Ovary (tissue), 3 donors: ENCODE results near the gene SOAT1.

Source experiments
- POLR2A ChIP-seq: fragments of 450-650 bp; IDR thresholded peaks from one replicate; pipeline ENCODE4 v1.6.1; 2017; ENCODE audit warnings: antibody characterized with exemption, mild to moderate bottlenecking, moderate library complexity
- TF ChIP-seq, protein P1 (sequence below), 3 donors: fragments of 450-650 bp in 2 of 3; fragments of 200-600 bp in 1 of 3; IDR thresholded peaks; one replicate each; pipeline versions ENCODE4 v1.5.1 to v1.8.0; 2016 to 2022; ENCODE audit warnings: antibody characterized with exemption in 3 of 3, mild to moderate bottlenecking in 1 of 3
- donor health status: DM: no; HTN: no; CAD: no.

DNA sequence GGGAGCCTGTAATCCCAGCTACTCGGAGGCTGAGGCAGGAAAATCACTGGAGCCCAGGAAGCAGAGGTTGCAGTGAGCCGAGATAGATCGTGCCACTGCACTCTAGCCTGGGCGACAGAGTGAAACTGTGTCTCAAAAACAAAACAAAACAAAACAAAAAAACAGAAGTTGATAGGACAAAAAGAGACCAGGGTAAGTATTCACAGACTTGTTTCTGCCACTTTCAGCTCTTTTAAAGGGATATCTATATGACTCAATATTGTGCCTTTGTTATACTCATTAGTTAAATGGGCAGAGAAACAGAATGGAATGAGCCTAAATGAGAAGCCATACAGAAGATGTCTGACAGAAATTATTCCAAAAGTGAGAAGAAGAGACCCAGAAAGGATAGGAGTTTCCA lies 41.0 kb upstream of the SOAT1 start:
- TF ChIP-seq, protein P1, sequence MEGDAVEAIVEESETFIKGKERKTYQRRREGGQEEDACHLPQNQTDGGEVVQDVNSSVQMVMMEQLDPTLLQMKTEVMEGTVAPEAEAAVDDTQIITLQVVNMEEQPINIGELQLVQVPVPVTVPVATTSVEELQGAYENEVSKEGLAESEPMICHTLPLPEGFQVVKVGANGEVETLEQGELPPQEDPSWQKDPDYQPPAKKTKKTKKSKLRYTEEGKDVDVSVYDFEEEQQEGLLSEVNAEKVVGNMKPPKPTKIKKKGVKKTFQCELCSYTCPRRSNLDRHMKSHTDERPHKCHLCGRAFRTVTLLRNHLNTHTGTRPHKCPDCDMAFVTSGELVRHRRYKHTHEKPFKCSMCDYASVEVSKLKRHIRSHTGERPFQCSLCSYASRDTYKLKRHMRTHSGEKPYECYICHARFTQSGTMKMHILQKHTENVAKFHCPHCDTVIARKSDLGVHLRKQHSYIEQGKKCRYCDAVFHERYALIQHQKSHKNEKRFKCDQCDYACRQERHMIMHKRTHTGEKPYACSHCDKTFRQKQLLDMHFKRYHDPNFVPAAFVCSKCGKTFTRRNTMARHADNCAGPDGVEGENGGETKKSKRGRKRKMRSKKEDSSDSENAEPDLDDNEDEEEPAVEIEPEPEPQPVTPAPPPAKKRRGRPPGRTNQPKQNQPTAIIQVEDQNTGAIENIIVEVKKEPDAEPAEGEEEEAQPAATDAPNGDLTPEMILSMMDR (IDR thresholded peaks at IDR 0.05): no peak
- no peak for TF ChIP-seq POLR2A
